Renal pelvis (tissue), 4 donors: ENCODE results near the gene PROCA1. TPM values are rescaled to one million over a fixed set of nuclear protein-coding genes. Genes with fewer than 3 reads are reported as not detected.
"Not testable (repeated sequence)": the region's sequence is repeated elsewhere in the genome, so short reads cannot be mapped to it uniquely, and the experiment has no call there.

Experiments
- DNase-seq: peaks from one replicate; pipeline ENCODE4 v3.0.0-alpha.2; 2013
- polyA plus RNA-seq, 3 donors: library from polyadenylated mRNA; unstranded; fragments of 120-200 nt; gene quantifications; one replicate each; pipeline ENCODE4 v1.2.1, GENCODE V29; 2013; ENCODE audit not compliant: insufficient read length in 3 of 3

The PROCA1 gene
- polyA plus RNA-seq, 3 donors: 4.3 to 11.2 (median 10.3) TPM

- DNase-seq: peak; percentile 82
These were observed 33.5 kb upstream of the PROCA1 start for GRCh38 chr17:28744972-28745785.

DNA sequence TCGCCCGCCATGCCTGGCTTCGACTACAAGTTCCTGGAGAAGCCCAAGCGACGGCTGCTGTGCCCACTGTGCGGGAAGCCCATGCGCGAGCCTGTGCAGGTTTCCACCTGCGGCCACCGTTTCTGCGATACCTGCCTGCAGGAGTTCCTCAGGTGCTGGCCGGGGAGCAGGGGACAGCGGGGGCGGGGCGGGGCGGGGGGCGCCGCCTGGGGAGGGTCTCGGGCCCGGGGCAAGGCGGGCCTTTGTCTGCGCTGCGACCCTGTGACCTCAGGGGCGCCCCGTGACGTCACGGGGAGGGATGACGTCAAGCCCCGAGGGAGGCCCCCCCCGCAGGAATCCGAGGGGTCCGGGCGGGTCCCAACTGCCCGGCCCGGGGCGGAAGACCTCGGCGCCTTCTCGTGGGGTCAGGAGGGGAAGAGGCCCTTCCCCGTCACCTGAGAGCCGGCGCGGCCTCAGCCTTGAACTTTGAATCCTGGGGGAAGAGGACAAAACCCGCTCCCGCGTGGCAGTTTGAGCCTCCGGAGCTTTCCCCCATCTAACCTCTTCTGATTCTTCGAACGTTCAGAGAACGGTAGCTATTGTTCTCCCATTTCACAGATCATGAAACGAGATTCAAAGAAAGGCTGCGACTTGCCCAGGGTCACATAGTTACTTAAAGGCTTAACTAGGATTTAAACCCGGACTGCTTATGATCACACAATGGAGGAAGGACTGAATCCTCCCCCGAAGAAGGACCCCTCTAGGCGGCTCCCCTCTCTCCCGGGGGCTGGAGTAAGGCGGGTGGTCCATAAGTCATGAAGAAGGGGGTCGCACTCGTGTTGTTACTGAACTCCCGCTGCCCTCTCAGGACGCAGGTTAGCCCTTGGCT, 32.6 kb upstream of the PROCA1 start:
- peak; percentile 54 for DNase-seq

- peak; percentile 87 for DNase-seq
These were observed 31.8 kb upstream of the PROCA1 start, which contains the start of gene TRAF4 for GRCh38 chr17:28743243-28744103. Gene TRAF4, plus strand, starts transcription at chr17:28744011. Its CDS starts 102 bp downstream, at chr17:28744113.

GRCh38 chr17:28741358-28742349, 30.0 kb upstream of the PROCA1 start:
- DNase-seq: no peak

GRCh38 chr17:28740406-28741357, 29.0 kb upstream of the PROCA1 start:
- DNase-seq: no peak

DNA sequence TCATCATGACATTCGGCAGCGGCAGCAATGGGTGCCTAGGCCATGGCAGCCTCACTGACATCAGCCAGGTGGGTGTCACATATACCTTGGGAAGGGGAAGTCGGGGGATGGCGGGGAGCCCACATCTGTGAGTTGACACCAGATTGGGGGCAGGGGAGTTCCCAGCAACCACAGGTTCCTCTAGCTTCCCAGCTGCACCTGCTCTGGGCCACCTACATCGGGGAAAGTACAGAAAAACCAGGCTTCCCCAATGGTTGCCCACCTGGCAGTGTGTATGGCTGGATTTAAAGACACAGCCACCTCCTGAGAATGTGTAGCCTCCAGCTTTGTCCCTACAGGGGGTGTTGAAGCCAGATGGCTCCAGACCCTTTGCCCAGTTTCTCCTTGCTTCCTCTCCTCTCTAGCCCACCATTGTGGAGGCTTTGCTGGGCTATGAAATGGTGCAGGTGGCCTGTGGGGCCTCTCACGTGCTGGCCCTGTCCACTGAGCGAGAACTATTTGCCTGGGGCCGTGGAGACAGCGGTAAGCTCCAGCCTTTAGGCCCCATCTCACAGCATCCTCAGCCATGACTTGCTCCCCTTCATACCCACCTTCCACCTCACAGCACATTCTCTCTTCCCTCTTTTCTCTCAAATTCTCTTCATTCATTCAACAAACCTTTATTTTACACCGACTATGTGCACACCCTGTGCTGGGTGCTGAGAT, 27.1 kb upstream of the PROCA1 start:
- no peak for DNase-seq

DNA sequence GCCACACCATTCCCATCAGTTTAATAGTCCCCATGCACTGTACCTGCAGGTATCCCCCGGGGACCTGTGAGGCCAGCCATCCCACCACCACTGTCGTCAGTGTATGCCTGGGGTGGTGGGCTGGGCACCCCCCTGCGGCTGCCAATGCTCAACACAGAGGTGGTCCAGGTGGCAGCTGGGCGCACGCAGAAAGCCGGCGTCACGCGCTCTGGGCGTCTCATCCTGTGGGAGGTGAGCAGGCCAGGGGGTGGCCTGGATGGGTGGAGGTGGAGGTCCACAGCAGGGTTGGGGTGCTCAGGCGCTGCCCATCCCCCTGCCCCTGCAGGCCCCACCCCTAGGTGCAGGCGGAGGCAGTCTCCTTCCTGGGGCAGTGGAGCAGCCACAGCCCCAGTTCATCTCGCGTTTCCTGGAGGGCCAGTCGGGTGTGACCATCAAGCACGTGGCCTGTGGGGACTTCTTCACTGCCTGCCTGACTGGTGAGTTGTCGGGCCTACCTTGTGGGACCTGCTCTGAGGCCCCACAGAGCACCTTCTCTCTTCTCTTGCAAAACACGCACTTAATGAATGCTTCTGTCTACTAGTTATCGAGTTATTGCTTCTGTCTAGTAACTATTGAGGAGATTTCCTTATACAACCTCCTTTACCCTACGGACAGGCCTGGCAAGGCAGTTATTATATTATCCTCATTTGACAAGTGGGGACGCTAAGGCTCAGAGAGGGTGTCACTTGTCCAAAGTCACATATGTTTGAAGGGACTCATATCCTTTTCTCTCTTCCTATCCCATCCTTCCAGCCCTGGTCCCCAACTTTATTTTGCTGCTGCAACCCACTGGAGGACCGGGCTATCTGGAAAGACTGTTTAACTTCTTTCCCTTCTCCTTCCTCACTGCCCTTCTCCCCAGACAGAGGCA, 26.3 kb upstream of the PROCA1 start:
- peak; percentile 29 for DNase-seq

DNA sequence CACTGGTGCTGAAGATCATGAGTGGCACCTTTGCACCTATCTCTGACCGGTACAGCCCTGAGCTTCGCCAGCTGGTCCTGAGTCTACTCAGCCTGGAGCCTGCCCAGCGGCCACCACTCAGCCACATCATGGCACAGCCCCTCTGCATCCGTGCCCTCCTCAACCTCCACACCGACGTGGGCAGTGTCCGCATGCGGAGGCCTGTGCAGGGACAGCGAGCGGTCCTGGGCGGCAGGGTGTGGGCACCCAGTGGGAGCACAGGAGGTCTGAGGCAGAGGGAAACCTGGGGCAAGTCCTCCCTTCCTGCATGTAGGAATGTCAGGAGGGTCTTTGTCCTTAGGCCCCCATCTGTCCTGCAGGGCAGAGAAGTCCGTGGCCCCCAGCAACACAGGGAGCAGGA, 25.6 kb upstream of the PROCA1 start:
- no peak for DNase-seq

DNA sequence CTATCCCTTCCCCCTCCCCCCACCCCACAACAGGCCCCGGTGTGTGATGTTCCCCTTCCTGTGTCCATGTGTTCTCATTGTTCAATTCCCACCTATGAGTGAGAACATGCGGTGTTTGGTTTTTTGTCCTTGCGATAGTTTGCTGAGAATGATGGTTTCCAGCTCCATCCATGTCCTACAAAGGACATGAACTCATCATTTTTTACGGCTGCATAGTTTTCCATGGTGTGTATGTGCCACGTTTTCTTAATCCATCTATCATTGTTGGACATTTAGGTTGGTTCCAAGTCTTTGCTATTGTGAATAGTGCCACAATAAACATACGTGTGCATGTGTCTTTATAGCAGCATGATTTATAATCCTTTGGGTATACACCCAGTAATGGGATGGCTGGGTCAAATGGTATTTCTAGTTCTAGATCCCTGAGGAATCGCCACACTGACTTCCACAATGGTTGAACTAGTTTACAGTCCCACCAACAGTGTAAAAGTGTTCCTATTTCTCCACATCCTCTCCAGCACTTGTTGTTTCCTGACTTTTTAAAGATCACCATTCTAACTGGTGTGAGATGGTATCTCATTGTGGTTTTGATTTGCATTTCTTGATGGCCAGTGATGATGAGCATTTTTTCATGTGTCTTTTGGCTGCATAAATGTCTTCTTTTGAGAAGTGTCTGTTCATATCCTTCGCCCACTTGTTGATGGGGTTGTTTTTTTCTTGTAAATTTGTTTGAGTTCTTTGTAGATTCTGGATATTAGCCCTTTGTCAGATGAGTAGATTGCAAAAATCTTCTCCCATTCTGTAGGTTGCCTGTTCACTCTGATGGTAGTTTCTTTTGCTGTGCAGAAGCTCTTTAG, 24.5 kb upstream of the PROCA1 start:
- not testable (repeated sequence) for DNase-seq

DNA sequence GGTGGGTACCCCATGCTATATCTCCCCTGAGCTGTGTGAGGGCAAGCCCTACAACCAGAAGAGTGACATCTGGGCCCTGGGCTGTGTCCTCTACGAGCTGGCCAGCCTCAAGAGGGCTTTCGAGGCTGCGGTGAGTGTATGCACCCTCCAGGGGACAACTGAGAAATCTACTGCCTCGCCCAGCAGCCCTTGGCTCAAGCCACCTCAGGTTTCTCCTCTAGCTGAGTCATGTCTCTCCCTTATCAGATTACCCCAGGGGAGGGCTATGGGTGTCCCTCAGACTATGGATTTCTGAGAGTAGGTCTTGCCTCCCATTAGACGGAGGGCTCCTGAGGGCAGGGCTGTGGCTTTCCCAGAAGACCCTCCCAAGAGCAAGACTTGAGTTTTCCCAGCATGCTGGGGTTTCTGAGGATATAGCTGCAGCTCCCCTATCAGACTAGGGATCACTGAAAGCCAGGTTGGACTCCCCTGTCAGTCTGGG, 23.6 kb upstream of the PROCA1 start:
- no peak for DNase-seq

GRCh38 chr17:28734712-28735241, 23.1 kb upstream of the PROCA1 start:
- DNase-seq: no peak

GRCh38 chr17:28733346-28733745, 21.7 kb upstream of the PROCA1 start:
- DNase-seq: no peak

DNA sequence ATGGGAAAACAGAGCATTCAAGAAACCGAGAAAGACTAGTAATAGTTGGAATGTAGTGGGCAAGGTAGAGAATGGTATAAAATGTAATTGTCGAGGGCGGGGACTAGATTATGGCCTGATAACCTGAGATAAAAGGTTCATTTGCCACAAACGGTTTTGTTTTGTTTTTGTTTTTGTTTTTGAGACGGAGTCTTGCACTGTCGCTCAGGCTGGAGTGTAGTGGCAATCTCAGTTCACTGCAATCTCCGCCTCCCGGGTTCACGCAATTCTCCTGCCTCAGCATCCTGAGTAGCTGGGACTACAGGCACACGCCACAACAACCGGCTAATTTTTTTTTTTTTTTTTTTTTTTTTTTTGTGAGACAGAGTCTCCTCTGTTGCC, 18.3 kb upstream of the PROCA1 start:
- no peak for DNase-seq

DNA sequence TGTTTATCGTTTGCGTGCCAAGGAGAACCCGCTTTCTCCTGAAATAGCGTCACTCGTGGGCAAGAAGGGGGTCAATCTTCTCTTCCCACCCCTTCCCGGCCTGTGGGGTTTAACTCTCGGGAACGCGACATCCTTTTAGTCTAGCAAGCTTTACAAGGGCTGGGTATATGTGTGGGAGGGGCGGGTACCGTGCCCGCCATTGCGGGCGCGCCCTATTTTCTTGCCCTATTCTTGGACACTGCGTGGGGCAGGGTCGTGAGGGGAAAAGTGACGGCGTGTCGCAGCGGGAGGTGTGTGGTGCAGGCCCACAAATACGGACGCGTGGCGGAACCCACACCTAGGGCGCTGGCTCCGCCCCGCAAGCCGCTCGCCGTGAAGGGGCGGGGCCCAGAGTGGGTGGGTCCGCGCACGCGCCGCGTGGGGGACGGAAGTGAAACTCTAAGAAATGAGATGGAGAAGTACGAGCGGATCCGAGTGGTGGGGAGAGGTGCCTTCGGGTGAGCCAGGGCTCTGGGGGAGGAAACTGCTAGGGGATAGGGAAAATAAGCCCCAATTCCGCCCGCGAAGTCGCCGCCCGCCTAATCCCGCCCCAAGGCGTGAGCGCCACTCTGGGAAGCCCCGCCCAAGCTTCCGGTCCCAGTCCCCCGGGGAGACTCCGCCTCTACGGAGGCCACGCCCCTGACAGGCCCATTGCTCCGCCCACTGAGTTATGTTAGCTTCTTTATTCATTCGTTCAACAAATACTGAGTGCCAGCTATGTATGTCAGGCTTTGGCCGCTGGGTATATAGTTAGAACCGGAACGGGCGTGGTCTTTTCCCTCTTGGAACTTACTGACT, 16.9 kb upstream of the PROCA1 start, which contains the start of gene NEK8:
NEK8 (plus strand) TSS at position 425 of the 837 bp plus-strand sequence; CDS start at position 451, 26 bp downstream.
- peak; percentile 93 for DNase-seq
